NCI-H1694 (cell line): ENCODE results near the gene SMTNL2.

Experiments used
- DNase-seq: peaks from one replicate; lab custom pipeline; 2025; lab: John Stamatoyannopoulos, UW

Gene SMTNL2

GRCh38 chr17:4545217-4545951 lies 38.9 kb upstream of the SMTNL2 start:
- DNase-seq = no peak

- no peak for DNase-seq
Observed at GRCh38 chr17:4547118-4547906, 37.0 kb upstream of the SMTNL2 start.

- DNase-seq = no peak
Observed at GRCh38 chr17:4548061-4548461, 36.3 kb upstream of the SMTNL2 start.

- DNase-seq = no peak
Observed at GRCh38 chr17:4548721-4549531, 35.4 kb upstream of the SMTNL2 start.

- DNase-seq = no peak
Observed at GRCh38 chr17:4549781-4550533, 34.4 kb upstream of the SMTNL2 start.

GRCh38 chr17:4550534-4551039 lies 33.7 kb upstream of the SMTNL2 start:
- DNase-seq = no peak

- DNase-seq = no peak
Observed at GRCh38 chr17:4551141-4551540, 33.2 kb upstream of the SMTNL2 start.

- no peak for DNase-seq
Observed at GRCh38 chr17:4551796-4552525, 32.4 kb upstream of the SMTNL2 start.

GRCh38 chr17:4553669-4554068 lies 30.7 kb upstream of the SMTNL2 start:
- DNase-seq = no peak

GRCh38 chr17:4554441-4554996 lies 29.8 kb upstream of the SMTNL2 start:
- DNase-seq = no peak

GRCh38 chr17:4554997-4555799 lies 29.1 kb upstream of the SMTNL2 start, which contains the start of gene MYBBP1A:
Gene MYBBP1A, minus strand, starts transcription at chr17:4555384. Its CDS starts 60 bp downstream, at chr17:4555324.
- peak; percentile 97 for DNase-seq

GRCh38 chr17:4555873-4556759 lies 28.2 kb upstream of the SMTNL2 start:
- no peak for DNase-seq

GRCh38 chr17:4556996-4557395 lies 27.3 kb upstream of the SMTNL2 start:
- DNase-seq = no peak

GRCh38 chr17:4557626-4558346 lies 26.5 kb upstream of the SMTNL2 start:
- DNase-seq = no peak

GRCh38 chr17:4558347-4558971 lies 25.9 kb upstream of the SMTNL2 start:
- no peak for DNase-seq

- no peak for DNase-seq
Observed at GRCh38 chr17:4559139-4559791, 25.1 kb upstream of the SMTNL2 start.

- DNase-seq = no peak
Observed at GRCh38 chr17:4559966-4560365, 24.4 kb upstream of the SMTNL2 start.
